GM12872 (cell line): Measurements from ENCODE around the gene RPRD1B.

Experiments
- TF ChIP-seq, protein P1 (sequence below): IDR thresholded peaks from 3 replicates; pipeline ENCODE4 v1.5.1; 2011; ENCODE audit warnings: low read depth, mild to moderate bottlenecking, low read length, moderate library complexity; ENCODE audit not compliant: insufficient read depth

The RPRD1B gene

DNA sequence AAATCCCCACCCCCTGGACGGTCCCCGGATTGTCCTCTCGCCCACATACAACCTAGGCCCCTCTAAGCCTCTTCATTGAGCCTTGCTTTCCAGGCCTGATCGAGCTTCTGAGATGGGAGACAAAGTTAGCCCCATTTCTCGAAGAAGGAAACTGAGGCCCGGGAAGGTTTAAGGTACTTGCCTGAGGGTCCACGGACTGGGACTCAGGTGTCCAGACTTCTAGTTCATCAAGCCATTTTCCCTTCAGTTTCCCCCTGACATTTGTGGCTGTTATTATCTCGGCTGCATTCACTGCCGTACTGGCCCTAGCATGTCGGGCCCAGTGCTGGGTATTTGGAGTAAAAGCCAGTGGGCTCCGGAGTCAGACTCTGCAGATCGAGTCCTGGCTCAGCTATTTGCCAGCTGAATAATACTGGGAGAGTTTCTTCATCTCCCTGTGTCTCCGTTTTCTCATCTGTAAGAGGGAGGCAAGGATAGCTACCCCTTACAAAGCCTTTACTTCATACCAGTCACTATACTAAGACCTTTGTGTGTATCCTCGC is 633 bp downstream of the RPRD1B start:
- TF ChIP-seq, protein P1, sequence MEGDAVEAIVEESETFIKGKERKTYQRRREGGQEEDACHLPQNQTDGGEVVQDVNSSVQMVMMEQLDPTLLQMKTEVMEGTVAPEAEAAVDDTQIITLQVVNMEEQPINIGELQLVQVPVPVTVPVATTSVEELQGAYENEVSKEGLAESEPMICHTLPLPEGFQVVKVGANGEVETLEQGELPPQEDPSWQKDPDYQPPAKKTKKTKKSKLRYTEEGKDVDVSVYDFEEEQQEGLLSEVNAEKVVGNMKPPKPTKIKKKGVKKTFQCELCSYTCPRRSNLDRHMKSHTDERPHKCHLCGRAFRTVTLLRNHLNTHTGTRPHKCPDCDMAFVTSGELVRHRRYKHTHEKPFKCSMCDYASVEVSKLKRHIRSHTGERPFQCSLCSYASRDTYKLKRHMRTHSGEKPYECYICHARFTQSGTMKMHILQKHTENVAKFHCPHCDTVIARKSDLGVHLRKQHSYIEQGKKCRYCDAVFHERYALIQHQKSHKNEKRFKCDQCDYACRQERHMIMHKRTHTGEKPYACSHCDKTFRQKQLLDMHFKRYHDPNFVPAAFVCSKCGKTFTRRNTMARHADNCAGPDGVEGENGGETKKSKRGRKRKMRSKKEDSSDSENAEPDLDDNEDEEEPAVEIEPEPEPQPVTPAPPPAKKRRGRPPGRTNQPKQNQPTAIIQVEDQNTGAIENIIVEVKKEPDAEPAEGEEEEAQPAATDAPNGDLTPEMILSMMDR, result no peak

DNA sequence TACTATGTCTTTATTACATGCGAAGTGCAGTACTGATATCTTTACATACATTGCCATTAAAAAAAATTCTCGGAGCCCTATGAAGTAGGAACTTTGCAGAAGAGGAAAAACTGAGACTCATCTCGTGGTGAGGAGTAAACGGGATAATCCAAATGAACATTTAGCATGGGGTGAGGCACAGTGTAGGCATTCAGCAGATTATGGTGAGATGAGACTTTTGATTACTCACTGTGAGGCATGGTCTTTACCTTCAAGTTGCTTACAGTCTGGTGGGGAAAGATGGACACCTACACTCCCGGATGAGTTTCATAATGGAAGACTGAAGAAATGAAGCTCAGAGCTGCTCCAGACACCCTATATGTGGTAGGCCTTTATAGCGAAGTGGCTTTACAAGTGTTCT is 1.4 kb downstream of the RPRD1B start:
- TF ChIP-seq, protein P1, result no peak

DNA sequence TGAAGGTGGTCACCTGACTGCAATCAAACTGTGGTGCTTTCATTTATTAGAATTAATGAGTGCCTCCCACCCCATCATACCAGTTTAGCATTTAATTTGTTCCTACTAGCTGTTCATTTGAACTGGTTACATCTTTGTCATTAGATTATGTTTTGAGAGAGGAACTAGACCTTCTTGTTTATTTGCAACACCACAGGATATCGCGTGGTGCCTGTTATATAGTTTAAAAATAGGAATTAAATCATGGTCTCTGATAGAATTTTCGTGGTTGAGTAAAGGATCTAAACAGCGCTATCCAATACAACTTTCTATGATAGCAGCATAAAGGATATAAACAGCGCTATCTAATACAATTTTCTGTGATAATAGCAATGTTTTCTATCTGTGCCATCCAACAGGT is 2.8 kb downstream of the RPRD1B start:
- TF ChIP-seq, protein P1, result no peak

DNA sequence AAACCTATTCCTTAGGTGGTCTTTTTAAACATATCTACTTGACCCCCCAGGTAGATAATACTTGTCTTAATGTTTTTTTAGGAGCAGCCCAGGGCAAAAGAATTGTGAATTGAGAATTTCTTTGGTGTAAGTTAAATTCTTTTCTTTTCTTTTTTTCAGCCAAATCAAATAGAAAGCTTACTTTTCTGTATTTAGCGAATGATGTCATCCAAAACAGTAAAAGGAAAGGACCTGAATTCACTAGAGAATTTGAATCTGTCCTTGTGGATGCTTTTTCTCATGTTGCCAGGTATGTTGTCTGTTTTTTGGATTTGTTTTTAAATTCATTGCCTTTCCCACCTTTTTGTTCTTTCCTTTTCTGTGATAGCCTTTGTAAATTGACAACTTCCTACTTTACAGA is 6.7 kb downstream of the RPRD1B start:
- TF ChIP-seq, protein P1, result no peak

DNA sequence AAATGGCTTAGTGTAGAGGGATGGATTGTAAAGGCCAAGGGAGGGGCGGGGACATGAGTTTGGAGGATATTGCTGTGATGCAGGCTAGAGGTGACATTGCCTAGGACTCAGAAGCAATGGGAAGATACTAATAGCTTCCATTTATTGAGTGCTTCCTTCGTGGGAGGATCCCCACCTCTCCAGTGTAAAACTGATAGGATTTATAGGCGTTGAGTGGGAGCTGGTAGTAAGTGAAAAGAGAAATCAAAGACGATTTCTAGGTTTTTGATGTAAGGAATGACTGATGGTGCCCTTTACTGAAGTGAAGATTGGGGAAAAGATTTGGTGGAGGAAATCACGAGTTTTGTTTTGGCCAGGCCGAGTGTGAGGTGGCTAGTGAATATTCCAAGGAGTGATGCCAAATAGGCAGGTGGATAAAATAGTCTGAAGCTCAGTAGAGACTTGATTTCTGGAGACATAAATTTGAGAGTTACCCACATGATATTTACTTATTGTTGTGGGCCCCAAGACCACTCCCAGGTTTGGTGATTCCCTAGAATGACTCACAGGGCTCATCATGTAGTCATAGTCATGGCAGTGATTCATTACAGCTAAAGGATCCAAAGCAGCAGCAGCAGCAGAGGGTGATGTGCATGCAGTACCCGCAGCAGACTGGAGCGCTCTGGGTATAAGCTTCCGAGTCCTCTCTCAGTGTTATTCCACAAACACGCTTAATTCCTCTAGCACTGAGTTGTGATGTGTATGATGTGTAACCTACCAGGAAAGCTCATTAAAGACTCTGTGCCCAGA is 10.2 kb downstream of the RPRD1B start:
- TF ChIP-seq, protein P1, result no peak

DNA sequence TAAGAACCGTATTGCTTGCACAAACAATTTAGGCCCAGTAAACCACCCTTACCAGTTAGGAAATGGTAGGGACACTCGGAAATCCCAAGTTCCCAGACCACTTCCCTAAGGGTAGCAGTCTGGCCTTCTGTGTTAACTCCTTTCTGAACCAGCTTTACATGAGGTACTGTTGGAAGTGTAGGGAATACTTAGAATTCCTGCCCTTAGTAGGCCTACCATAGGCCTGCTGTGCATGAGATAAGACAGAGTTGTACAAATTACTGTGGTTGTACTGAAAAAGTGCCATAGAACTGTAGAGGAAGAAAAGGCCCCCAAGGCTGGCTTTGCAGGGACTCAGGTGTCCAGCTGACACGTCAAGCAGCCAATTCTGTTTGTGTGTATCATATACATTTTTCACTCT is 11.1 kb downstream of the RPRD1B start:
- TF ChIP-seq, protein P1, result no peak

DNA sequence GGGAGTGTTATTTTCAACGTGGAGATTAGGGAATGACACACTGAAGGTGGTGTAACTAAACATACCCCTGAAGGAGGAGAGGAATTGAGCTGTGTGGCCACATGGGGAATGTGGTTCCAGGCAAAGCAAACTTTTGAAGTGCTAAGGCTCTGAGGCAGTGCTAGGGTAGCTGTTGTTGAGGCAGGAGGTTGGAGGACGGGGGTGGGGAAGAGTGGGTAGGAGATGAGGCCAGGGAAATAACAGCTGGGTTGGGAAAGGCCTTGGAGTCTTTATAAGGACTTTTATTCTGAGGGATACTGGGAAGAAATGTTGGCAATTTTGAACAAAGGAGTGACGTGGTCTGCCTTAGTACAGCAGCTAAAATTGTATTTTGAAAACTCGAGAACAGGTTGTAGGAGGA is 13.0 kb downstream of the RPRD1B start:
- TF ChIP-seq, protein P1, result no peak
